CD4-positive, alpha-beta T cell treated with Interleukin-4 for 4 hours (primary cell): ENCODE results near the gene PFKFB3.
"Not testable (repeated sequence)": the region's sequence is repeated elsewhere in the genome, so short reads cannot be mapped to it uniquely, and the experiment has no call there.

Source experiments
- DNase-seq: peaks from one replicate; pipeline ENCODE4 v3.0.0-alpha.2; 2020

The PFKFB3 gene

DNA sequence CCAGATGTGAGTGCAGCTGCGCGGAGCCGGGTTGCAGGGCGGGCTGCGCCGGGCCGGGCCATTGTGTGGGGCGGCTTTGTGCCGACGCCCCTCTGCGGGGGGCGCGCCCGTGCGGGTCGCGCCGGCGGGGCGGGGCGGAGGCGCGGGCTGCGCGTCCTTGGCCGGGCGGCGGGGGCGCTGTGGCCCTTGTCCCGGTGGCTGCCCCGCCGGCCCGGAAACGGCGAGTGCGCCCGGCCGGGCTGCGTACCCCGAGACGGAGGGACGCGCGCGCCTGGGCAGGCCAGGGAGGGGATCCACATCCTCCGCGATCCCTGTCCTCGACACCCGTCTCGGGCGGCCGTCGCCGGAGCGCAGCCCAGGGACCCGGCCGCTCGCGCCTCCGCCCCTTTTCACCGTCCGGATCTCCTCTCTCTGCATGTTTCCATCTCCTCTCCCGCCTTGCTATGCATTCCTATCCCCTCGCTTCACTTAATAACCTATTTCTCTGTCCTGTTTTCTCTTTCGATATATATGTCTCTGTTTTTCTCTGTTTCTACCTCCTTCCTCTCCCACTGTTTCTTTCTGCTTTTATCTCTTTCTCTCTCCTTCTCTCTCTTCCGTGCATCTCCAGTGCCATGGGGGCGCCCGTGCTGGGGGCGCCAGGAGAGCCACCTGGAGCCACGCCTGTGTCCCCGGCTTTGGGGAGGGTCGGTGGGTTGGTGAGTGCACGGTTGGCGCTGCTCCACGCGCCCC is 765 bp downstream of the PFKFB3 start:
- peak; percentile 20 for DNase-seq

DNA sequence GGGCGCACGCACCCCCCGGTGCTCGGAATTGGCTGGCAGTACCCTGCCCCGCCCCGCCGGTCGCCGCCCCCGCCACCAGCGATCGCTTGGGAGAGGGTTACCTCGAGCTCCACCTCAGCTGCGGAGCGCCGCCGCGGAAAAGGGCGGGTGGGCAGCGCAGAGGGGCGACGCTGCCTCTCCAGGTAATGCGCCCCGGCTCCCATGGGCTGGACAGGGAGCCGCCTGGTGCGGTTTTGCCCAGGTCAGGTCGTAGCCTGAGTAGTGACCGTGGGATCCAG is 1.3 kb downstream of the PFKFB3 start:
- DNase-seq, result no peak

DNA sequence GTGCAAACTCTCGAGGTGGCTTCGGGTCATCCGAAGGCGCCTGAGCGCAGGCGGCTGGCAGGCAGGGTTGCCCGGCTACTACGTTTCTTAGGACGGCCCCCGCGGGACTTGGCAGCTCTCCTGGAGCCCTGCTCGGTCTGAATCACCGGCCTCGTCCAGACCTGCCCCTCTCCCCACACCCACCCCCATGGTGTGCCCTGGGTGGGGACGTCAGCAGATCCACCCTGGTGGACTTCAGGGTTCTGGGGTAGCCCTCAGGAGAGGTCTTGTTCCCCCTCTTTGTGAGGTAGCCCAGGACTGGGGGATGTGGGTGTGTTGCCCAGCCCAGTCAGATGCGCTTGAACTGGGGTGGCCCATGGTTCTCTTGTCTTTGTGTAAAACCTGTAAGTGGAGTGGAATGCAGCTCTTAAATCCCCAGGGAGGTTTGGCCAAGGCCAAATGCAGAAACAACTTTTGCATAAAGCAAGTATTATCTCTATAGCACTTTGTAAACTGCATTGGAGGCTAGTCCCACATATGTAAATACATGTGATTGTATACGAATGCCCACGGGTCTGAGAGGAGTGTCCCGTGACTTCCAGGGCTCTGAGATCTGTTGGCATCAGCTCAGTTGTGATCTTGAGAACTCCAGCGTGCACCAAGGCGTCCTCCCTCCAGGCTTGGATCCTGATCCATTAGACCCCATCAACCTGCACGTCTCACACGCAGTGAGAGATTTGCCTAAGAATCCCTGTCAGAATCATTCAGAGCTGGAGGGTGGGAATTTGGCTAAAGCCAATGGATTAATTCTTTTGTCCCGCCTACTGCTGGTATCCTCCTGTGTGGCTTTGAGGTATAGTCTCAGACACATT is 1.8 kb downstream of the PFKFB3 start:
- no peak for DNase-seq

DNA sequence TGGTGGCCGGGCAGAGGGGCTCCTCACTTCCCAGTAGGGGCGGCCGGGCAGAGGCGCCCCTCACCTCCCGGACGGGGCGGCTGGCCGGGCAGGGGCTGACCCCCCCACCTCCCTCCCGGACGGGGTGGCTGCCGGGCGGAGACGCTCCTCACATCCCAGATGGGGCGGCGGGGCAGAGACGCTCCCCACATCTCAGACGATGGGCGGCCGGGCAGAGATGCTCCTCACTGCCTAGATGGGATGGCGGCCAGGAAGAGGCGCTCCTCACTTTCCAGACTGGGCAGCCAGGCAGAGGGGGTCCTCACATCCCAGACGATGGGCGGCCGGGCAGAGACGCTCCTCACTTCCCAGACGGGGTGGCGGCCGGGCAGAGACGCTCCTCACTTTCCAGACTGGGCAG is 3.8 kb downstream of the PFKFB3 start:
- not testable (repeated sequence) for DNase-seq

DNA sequence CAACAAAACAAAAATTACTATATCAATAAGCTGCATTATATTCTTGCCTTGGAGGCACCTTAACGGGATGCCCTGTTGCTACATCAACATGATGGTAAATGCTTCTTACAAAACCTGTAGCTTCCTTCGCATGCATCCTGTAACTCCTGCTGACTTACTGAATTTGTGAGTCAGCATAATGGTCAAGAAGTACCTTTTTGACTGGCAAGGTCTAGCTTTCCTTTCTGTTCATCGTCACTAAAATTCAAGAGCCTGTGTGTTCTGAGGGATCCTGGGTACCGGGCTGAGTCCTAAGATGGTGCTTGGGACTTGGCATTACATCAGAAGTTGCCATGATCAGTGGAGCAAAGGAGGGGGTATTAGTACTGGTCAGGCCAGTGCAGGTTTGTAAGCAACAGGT is 4.9 kb downstream of the PFKFB3 start:
- no peak for DNase-seq

DNA sequence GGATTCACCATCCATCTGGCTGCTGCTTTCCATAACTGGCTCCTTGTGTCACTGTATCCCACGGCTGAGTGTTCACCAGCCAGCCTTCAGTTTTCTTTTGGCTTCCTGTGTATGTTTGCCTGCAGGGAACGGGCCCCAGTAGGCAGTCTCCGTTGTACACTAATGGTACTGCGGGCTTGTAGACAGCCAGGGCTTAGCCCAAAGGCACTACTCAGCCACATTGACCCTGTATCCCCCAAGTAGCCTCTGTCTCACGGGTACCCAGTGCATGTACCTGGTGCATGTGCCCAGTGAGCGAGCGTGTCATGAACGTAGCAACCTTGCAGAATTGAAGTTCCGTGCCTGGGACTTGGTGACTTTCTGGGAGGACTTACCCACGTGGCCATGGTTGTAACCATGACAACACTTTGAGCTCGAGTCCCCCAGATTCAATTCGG is 6.1 kb downstream of the PFKFB3 start:
- DNase-seq, result no peak

DNA sequence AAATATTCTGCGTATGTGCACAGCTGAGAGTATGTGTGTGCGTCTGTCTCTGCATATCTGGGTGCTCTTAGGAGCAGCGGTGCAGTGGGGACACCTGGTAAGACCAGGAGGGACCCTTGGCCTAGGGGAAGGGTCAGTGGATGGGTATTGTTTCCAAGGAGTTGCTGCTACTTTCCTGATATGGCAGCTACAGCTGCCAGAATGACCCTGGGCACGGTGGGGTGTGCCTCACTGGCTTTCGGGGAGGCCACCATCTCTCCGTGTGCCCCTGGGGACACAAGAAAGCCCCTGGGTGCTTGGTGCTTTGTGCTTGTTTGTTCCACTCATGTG is 8.6 kb downstream of the PFKFB3 start:
- no peak for DNase-seq

DNA sequence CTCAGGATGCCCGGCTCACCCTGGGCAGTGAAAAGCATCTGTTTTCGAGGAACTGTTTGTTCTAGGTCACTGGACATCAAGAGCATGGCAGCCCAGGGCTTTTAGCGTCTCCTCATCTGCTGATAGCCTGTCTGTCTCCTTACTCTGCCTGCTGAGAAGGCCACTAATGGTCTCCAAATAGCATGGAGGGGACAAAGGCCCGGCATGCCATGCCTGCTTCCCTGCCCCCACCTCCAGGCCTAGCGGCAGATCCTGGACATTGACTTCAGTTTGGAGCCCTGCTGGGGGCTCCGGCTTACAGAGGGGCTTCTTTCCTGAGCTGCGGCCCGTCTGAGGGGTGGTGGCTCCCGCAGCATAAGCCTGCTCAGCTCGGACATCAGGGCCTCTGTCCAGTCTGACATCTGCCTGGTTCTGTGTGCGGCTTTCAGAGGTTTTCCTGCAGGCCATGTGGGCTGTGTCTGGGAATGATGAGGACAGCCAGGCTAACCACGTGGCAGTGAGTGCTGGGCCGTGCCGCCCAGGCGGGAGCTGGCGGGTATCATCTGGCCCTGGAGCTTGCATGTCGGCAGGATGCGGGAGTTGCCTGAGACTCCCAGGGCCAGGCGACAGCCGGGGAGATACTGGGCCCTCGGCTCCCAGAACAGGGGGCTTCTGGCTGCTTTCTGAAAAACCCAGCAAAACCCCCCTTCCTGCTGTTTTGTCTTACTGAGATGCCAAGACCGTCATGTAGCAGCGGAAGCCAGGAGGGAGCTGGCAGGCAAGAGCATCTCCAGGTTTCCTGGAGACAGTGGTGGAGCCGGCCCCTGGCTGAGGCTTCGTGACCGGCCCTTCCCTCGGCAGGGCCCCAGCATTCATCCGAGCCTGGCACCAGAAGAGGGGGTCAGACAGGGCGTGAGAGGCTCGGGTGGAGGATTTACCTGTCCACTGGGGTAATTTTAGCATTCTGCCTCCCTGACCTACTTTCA is 9.2 kb downstream of the PFKFB3 start:
- DNase-seq, result no peak

DNA sequence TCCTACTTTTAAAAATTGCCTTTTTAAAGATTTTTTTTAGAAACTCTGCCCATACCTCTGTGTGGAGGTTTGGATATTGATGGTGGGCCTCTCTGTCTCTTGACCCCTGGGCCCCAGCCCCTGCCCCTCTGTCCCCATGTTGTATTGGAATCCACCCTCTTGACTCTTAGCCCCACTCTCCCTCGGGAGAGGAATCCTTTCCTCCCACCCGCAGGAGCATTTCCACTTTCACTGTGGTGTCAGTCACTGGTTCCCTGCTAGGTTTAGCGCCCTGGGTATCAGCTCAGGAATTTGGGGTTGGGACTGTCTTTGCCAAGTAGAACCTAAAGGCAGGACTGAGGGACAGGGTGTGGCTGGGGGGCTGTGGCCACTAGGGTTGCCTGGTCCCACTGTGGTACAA is 10.1 kb downstream of the PFKFB3 start:
- DNase-seq, result no peak

DNA sequence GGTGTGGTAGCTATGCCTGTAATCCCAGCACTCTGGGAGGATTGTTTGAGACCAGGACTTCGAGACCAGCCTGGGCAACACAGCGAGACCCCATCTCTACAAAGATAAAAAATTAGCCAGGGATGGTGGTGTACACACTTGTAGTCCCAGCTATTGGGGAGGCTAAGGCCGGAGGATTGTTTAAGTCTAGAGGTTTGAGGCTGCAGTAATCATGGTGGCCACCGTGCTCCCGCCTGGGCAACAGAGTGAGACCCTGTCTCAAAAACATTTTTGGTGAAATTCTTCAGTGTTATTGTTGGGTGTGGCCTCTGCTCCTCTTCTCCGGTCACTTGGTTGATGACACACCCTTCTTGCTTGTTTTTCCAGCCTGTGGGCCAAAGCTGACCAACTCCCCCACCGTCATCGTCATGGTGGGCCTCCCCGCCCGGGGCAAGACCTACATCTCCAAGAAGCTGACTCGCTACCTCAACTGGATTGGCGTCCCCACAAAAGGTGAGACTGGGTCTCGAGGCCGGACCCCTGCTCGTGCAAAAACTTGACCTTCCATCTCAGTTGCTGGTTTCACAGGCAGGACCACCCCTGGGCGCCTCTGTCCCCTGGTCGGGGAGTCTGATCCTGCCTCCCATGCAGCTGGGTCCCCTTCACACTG is 10.6 kb downstream of the PFKFB3 start:
- no peak for DNase-seq

DNA sequence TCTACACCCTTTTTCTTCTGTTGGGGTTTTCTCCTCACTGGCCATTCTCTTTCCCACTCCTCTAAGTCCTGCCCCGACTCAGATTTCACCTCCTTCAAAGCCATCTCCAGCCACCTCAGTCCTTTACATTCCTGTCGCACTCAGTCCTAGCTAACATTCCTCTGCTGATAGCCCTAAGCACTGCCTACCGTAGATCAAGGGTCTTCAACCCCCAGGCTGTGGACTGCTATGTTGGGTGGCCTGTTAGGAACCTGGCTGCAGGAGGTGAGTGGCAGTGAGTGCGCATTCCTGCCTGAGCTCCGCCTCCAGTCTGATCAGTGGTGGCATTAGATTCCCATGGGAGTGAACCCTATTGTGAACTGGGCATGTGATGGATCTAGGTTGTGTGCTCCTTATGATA is 11.2 kb downstream of the PFKFB3 start:
- no peak for DNase-seq

DNA sequence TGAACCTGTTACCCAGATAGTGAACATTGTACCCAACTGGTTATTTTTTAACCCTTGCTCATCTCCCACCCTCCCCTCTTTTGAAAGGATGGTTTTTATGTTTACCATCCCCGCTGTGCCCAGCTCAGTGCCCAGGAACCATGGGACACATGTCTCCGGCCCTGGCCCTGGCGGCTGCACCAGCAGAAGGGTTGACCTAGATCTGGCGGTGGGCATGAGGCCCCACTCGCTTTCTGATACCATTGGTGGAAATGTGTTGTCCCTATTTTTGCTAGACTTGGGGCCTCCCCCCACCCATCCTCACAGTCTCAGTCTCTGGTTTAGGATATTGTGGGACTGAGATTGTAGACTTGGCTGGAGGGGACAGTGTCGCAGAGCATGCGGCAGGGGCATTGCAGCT is 11.9 kb downstream of the PFKFB3 start:
- no peak for DNase-seq

DNA sequence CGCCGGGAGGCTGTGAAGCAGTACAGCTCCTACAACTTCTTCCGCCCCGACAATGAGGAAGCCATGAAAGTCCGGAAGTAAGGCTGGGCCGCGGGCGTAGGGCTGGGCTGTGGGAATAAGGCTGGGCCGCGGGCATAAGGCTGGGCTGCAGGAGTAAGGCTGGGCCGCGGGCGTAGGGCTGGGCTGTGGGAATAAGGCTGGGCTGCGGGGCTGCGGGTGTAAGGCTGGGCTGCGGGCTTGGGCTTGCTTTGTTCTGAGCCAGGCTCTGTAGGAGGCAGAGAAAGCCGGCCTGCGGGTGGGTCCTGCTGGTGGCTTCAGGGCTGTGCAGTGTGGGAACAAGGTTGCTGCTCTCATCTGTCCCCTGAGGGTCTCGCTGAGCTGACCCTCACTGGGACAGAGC is 12.5 kb downstream of the PFKFB3 start:
- DNase-seq, result no peak

DNA sequence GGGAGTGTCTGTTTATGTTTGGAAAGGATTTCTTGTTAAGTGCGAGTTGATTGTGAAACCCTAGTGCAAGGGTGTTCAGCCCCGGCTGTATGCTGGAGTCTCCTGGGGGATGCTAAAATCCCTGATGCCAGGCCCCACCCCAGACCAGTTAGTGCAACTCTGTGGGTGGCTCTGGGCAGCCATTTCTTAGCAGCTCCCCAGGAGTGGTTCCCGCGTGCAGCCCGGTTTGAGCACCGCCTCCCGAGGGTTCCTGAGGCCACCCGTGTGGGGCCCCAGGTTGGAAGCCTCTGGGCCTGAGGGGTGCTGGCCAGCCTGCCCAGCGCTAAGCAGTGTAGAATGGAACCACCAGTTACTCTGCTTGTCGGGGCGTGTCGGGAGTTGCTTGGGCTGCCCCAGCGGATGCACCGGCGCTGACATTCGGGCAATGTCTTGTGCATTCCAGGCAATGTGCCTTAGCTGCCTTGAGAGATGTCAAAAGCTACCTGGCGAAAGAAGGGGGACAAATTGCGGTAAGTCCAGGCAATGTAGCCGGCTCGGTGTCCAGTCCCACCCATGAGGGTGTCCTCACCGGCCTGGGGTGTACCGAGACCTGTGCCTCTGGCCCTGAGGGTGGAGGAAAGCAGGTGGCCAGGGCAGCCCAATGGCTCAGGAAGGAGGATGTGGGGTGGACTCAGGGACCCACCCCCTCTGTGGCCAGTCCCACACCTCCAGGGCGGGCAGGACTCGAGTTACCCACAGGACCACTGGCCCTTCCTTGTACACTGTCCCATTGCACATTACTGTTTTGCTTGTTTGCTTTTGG is 13.2 kb downstream of the PFKFB3 start:
- DNase-seq, result no peak

DNA sequence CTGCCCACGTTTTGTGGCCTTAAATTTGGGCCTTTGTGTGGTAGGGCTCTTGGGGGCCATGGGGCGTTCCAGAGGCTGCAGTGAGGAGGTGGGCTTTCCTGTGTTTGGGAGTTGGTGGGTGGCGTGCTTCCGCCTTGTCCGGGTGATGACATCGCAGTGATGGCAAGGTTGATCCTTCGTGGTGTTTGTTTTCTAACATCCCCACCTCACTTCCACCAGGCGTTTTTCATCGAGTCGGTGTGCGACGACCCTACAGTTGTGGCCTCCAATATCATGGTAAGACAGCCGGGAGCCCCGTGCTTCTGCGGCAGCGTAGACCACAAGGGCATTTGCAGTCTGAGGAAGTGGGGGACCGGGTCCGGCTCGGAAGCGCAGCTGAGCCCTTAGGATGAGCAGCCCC is 14.2 kb downstream of the PFKFB3 start:
- no peak for DNase-seq

DNA sequence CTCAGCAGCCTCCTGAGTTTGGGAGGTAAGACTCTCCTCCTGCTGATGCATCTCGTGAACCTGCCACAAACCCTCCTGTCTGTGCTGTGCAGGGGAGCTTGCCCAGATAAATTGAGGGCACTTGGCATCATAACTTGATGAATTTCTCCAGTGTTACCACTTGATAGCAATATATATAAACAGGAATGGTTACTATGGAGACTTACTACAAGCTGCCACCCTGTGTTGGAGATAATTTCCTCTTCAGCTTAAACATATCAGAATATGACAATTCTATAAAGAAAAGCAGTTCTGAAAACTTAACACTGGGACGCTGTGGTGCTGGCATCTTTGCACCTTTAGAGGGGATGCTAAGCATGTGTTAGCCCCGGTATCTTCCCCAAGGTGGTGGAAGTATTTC is 14.9 kb downstream of the PFKFB3 start:
- no peak for DNase-seq

DNA sequence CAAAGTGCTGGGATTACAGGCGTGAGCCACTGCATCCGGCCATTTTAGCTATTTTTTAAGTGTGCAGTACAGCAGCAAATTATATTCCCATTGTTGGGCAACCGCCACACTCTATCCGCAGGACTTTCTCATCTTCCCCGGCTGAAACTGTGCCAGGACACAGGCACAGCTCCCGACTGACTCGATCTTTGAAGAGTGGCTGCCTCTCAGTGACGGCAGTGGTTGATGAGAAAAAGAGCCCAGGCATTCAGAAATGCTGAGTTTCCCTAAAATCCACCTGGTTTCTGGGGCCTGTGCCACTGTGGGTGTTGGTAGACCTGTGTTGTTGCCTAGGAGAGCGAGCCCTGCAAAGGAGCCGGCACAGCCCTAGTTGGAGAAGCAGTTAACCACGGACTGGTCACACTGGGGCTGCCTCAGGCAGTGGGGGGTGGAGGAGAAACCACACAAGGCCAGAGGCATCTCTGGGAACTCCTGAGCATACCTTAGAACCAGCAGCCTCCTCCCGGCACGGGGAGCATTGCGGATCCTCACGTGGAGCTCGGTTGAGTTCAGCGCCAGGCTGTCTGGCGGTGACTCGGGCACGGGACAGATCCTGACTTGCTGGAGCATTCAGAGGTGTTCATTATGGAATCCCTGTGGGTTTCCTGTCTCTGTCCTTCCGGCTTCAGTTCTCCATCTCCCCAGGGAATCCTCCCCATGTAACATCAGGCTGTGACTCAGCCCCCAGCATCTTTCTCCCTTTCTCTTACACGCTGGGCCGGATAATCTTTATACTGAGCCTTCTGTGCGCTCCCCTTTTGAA is 16.2 kb downstream of the PFKFB3 start:
- DNase-seq, result no peak

DNA sequence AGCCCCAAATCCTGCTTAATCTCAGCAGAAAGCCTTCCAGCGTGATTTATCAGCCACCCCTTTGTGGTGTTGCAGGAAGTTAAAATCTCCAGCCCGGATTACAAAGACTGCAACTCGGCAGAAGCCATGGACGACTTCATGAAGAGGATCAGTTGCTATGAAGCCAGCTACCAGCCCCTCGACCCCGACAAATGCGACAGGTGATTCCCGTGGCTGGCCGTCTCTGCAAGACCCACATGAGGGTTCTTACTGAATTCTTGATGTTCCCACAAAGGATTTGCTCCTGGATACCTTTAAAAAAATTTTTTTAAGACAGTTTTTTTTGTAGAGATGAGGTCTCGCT is 16.7 kb downstream of the PFKFB3 start:
- no peak for DNase-seq

DNA sequence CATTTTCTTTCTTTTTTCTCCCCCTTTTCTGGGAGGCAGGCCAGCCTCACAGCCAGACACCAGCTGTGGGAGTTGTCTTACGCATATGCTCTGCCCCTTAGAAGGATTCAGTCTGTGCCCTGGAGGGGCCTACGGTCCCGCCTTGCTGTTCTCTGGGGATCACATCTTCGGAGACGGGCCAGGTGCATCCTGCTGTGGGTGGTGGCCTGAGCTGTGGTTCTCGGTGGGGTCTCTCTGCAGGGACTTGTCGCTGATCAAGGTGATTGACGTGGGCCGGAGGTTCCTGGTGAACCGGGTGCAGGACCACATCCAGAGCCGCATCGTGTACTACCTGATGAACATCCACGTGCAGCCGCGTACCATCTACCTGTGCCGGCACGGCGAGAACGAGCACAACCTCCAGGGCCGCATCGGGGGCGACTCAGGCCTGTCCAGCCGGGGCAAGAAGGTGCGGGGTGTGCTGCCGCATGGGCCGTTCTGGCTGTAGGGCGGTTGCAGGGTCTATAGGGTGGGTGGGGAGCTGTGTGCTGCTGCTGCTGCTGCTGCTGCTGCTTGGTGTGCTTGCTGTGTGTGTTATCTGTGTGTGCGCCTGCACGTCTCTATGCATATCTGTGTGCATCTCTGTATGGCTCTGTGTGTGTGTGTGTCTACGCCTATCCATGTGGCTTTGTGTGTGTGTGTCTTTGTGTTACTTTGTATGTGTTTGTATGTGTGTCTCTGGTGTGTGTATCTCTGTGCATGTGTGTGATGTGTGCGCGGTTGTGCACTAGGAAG is 17.9 kb downstream of the PFKFB3 start:
- DNase-seq, result no peak

DNA sequence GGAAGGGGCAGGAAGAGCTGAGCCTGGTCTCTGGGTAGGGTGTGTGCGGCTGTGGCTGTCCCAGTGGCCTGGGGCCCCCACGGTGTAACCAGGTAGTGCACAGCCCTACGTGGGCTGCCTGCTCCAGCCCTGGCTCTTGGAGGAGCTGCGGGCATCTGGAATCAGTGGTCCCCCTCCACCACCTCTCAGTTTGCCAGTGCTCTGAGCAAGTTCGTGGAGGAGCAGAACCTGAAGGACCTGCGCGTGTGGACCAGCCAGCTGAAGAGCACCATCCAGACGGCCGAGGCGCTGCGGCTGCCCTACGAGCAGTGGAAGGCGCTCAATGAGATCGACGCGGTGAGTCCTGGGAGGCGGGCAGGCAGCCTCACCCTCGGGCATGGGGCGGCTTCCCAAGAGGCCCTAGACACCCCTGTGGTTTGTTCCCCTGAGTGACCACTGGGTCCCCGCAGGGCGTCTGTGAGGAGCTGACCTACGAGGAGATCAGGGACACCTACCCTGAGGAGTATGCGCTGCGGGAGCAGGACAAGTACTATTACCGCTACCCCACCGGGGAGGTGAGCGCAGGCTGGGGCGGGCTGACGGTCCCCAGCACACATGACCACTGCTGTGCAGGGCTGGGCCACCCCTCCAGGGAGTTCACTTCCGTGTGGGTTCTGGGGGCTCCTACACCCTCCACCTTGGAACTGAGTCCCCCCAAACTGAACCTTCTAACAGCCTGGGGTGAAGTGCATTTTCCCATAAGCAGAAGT is 18.6 kb downstream of the PFKFB3 start:
- DNase-seq, result no peak
